ENCODE measurements around the gene SNED1. TPM values are rescaled to one million over a fixed set of nuclear protein-coding genes. Genes with fewer than 3 reads are reported as not detected.

The SNED1 gene
- total RNA-seq, 4 donors from 2014 or later = 9.0 to 18.4 (median 17.1) TPM

DNA sequence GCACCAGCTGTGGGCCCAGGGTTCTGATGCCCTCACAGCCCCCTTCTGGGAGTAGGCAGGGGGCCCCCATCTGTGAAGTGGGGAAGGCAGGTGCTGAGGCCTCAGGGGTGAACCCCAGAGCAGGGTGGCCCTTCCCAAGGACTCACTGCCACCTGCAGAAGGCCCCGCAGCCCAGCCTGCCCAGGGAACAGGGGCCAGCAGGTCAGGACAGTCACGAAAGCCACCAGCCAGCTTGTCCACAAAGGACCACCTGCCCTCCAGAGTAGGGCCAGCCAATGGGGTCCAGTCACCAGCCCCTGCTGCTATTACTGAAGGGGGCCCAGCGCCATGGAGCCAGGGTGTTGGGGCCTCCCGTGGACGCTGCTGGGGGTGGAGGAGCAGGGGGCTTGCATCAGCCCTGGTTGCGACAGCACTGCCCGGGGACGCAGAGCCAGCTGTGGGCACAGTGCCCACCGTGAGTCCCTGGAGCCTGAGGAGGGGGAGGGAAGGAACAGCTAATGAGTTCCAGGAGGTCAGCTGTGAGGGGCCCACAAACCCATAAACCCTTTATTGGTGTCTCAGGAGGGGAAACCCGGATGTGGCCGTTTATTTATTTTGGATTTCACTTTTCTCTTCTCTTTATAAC, 11.5 kb upstream of the SNED1 start:
- DNase-seq (ENCODE audit: low spot score in 2 of 2) = peak in 1 of 2 donors; percentile 94
- 32 to 35% methylated on average over 8 to 11 of the region's 11 CpGs for WGBS, 2 donors
- intact Hi-C loops (cut with DNase I; ENCODE audit: low total_unique reads) = no loop called here
- no peak overlapping the region for H3K4me3 ChIP-seq (ENCODE audit: low read depth, poor library complexity, severe bottlenecking)
- TF ChIP-seq POLR2A (IDR thresholded peaks at IDR 0.05) = no peak
- TF ChIP-seq, protein P1, sequence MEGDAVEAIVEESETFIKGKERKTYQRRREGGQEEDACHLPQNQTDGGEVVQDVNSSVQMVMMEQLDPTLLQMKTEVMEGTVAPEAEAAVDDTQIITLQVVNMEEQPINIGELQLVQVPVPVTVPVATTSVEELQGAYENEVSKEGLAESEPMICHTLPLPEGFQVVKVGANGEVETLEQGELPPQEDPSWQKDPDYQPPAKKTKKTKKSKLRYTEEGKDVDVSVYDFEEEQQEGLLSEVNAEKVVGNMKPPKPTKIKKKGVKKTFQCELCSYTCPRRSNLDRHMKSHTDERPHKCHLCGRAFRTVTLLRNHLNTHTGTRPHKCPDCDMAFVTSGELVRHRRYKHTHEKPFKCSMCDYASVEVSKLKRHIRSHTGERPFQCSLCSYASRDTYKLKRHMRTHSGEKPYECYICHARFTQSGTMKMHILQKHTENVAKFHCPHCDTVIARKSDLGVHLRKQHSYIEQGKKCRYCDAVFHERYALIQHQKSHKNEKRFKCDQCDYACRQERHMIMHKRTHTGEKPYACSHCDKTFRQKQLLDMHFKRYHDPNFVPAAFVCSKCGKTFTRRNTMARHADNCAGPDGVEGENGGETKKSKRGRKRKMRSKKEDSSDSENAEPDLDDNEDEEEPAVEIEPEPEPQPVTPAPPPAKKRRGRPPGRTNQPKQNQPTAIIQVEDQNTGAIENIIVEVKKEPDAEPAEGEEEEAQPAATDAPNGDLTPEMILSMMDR (IDR thresholded peaks at IDR 0.05) = no peak

DNA sequence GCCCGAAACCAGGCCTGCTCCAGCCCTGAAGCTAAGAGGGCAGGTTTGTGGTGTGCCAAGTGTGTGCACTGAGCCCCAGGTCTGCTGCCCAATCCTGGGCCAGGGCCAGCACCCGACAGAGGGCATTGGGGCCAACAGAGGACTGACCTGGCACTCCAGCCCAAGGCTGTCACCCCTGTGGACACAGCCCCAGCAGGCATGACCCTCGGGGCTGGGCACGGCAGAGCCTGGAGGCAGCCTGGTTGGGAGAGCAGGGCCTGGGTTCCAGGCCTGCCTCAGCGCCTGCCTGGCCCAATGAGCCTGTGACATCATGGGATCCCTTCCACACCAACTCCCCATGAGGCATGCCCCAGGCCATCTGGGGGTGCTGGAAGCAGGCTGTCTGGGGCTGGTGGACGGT, 10.8 kb upstream of the SNED1 start:
- TF ChIP-seq, protein P1 (IDR thresholded peaks at IDR 0.05) = no peak
- no peak for TF ChIP-seq POLR2A (IDR thresholded peaks at IDR 0.05)
- intact Hi-C loops (cut with DNase I; ENCODE audit: low total_unique reads) = no loop called here
- 78 to 81% methylated on average over 3 to 5 of the region's 6 CpGs for WGBS, 2 donors
- DNase-seq (ENCODE audit: low spot score in 2 of 2) = peak in 1 of 2 donors; percentile 81
- H3K4me3 ChIP-seq (ENCODE audit: low read depth, poor library complexity, severe bottlenecking) = no peak overlapping the region

DNA sequence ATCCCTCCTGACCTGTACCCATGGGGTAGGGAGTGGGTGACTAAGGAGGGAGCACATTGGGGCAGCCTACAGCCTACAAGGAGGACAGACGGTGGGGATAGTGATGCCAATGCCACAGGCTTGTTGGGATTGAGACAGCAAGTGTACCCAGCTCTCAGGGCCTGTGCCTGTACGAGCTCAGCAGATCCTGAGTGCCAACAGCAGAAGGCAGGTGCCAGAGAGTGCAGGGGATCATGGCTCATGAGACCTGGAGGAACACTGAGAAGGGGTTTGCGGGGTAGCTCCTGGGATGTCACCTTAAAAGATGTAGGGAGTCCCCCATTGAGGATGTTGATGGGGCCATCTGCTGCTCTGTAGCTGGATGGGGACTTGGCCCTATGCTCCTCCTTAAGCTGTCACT, 10.3 kb upstream of the SNED1 start:
- 89 to 96% methylated on average over 3 of the region's 3 CpGs for WGBS, 2 donors
- intact Hi-C loops (cut with DNase I; ENCODE audit: low total_unique reads) = no loop called here
- TF ChIP-seq, protein P1 (IDR thresholded peaks at IDR 0.05) = no peak
- TF ChIP-seq POLR2A (IDR thresholded peaks at IDR 0.05) = no peak
- DNase-seq (ENCODE audit: low spot score in 2 of 2) = peak in 1 of 2 donors; percentile 77
- no peak overlapping the region for H3K4me3 ChIP-seq (ENCODE audit: low read depth, poor library complexity, severe bottlenecking)

DNA sequence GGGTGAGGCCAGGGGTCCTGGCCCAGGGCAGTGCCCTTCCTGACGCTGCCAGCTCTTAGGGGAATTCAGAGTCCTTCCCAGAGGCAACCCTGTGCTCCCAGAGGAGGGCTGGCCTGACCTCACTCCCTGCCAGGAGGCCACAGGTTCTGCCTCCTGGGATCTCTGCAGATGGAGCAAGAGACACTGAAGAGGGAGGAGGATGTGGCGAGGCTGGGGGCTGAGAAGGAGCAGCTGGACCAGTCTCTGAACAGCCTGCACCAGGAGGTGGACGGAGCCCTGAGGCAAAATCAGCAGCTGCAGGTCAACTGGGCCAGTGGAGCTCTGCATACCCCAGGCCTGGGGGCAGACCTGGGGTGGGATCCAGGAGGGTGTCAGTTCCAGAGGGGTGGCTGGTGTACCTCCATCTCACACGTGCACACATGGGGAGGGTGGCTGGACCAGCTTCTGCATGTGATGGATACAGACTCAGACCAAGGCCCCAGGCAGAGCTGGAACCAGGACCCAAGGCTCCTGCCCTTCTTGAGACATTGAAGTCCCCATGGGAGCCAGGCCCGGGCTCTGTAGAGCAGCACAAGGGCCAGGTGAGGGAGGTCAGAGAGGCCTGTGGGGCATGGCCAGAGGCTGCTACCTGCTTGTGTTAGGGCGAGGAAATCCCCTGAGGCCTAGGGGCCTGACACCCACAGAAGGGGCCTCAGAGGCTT, 9.7 kb upstream of the SNED1 start:
- 79 to 84% methylated on average over 6 of the region's 6 CpGs for WGBS, 2 donors
- H3K4me3 ChIP-seq (ENCODE audit: low read depth, poor library complexity, severe bottlenecking) = no peak overlapping the region
- peak in 1 of 2 donors; percentile 70 for DNase-seq (ENCODE audit: low spot score in 2 of 2)
- TF ChIP-seq, protein P1 (IDR thresholded peaks at IDR 0.05) = no peak
- TF ChIP-seq POLR2A (IDR thresholded peaks at IDR 0.05) = no peak
- intact Hi-C loops (cut with DNase I; ENCODE audit: low total_unique reads) = no loop called here

DNA sequence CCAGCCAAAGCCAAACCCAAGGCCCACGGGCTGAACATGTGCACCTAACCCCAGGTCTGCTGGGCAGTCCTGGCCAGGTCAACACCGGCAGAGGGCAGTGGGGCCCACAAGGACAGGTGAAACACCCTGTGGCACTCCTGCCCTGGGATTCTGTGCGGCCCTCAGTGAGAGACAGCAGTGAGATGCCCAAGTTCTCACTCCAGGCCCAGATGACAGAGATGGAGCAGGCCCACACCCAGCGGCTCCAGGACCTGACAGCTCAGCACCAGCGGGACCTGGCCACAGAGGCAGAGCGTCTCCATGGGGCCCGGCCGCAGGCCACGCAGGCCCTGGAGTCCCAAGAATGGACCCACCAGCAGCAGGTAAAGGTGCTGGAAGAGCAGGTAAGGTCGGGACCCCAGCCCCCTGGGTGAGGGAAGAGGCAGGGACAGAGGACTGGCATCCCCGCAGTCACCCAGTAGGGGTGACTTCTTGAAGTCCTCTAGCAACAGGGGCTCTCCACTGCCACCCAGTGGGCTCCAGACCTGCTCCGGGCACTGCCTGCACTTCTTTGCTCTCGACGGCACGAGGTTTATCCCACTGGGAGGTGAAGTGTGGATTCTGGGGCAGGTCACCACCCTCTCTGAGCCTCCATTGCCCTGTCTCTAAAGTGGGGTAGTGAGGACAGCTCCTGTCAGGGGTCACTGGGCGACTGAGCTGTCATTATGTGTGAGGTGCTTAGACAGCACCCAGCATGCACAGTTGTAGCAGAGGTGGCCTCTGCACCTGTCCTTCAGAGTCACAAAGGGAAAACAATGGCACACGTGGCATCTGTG, 8.8 kb upstream of the SNED1 start:
- no peak overlapping the region for H3K4me3 ChIP-seq (ENCODE audit: low read depth, poor library complexity, severe bottlenecking)
- 89 to 90% methylated on average over 17 of the region's 17 CpGs for whole genome bisulfite sequencing, 2 donors
- DNase-seq (ENCODE audit: low spot score in 2 of 2) = peak in 1 of 2 donors; percentile 86
- TF ChIP-seq, protein P1 (IDR thresholded peaks at IDR 0.05) = no peak
- TF ChIP-seq POLR2A (IDR thresholded peaks at IDR 0.05) = no peak
- intact Hi-C loops (cut with DNase I; ENCODE audit: low total_unique reads) = no loop called here

Data from lower leg skin (tissue), 4 donors.